K562 (cell line): ENCODE measurements around the gene ANO6.

Experiments used
- CTCF ChIP-seq, 3 experiments: IDR thresholded peaks in 2 of 3; conservative IDR thresholded peaks in 1 of 3; 2 replicates each; pipeline ENCODE4 v1.5.1; 2011 to 2012; ENCODE audit warnings: low read length in 3 of 3, mild to moderate bottlenecking in 3 of 3, control low read depth in 2 of 3, improper control_type of control experiment in 1 of 3, inconsistent platforms in 1 of 3, low read depth in 1 of 3, mixed read lengths in 1 of 3, moderate library complexity in 1 of 3; ENCODE audit not compliant: insufficient read depth in 2 of 3
- ELK1 ChIP-seq: sonication (generic); formaldehyde crosslinking; IDR thresholded peaks from 2 replicates; pipeline ENCODE4 v1.8.1; 2022; ENCODE audit warnings: missing genetic modification reagents
- GABPA ChIP-seq: fragments of 200-800 bp; sonication (Bioruptor generic); conservative IDR thresholded peaks from 2 replicates; pipeline ENCODE4 v1.6.1; 2016; ENCODE audit warnings: low read depth, missing genetic modification characterization, missing compliant biosample characterization
- LARP7 ChIP-seq: fragments of 450-650 bp; IDR thresholded peaks from 2 replicates; pipeline ENCODE4 v1.6.1; 2016
- SPI1 ChIP-seq: IDR thresholded peaks from 2 replicates; pipeline ENCODE4 v1.6.1; 2011; ENCODE audit warnings: low read depth, low read length, control low read depth, borderline replicate concordance
- TCF15 ChIP-seq: fragments of 250-450 bp; sonication (Bioruptor Pico); IDR thresholded peaks from 2 replicates; pipeline ENCODE4 v1.8.0; 2022; ENCODE audit warnings: moderate library complexity, mild to moderate bottlenecking, inconsistent platforms
- ZNF512 ChIP-seq: IDR thresholded peaks from 2 replicates; pipeline ENCODE4 v1.6.1; 2016; ENCODE audit warnings: missing genetic modification characterization, missing compliant biosample characterization

- TF ChIP-seq CTCF (IDR thresholded peaks at IDR 0.05 in 2 of 3, conservative IDR thresholded peaks at IDR 0.05 in 1 of 3; ENCODE audit: insufficient read depth in 2 of 3, low read depth in 1 of 3, low read length in 3 of 3) (no peak), SPI1 (no peak), GABPA (tag) (no peak), LARP7 (no peak), TCF15 (CRISPR knock-in tag) (no peak), ELK1 (CRISPR knock-in tag) (no peak), ZNF512 (tag) (no peak)
Measured at GRCh38 chr12:45368841-45369489, 153.1 kb downstream of the ANO6 start.
